IPS-NIHi7 (cell line): ENCODE measurements around the gene PDCD11.
"Not testable (repeated sequence)": the region's sequence is repeated elsewhere in the genome, so short reads cannot be mapped to it uniquely, and the experiment has no call there.

Source experiments
- DNase-seq: peaks from one replicate; pipeline ENCODE4 v3.0.0; 2012; ENCODE audit warnings: mixed read lengths; ENCODE audit errors: extremely low spot score

Gene PDCD11

GRCh38 chr10:103396067-103396788 is at the start of gene PDCD11, which contains the start of gene ATP5MK:
Gene PDCD11, plus strand, starts transcription at chr10:103396626. Its CDS starts 1,801 bp downstream, at chr10:103398427.
Gene ATP5MK, minus strand, starts transcription at chr10:103396475. Its CDS starts 4,018 bp downstream, at chr10:103392457.
- DNase-seq: peak; percentile 99

GRCh38 chr10:103350175-103350516 is 46.3 kb upstream of the PDCD11 start:
- DNase-seq: no peak

GRCh38 chr10:103350517-103351260 is 45.7 kb upstream of the PDCD11 start, which contains the start of gene PCGF6:
Gene PCGF6, minus strand, starts transcription at chr10:103351140. Its CDS starts 74 bp downstream, at chr10:103351066.
- DNase-seq: peak; percentile 99

- no peak for DNase-seq
Measured at GRCh38 chr10:103353281-103353680, 43.1 kb upstream of the PDCD11 start.

GRCh38 chr10:103354567-103354966 is 41.9 kb upstream of the PDCD11 start:
- not testable (repeated sequence) for DNase-seq

- no peak for DNase-seq
Measured at GRCh38 chr10:103355906-103356599, 40.4 kb upstream of the PDCD11 start.

- not testable (repeated sequence) for DNase-seq
Measured at GRCh38 chr10:103359493-103359892, 36.9 kb upstream of the PDCD11 start.

- not testable (repeated sequence) for DNase-seq
Measured at GRCh38 chr10:103360791-103361190, 35.6 kb upstream of the PDCD11 start.

- no peak for DNase-seq
Measured at GRCh38 chr10:103367379-103367781, 29.0 kb upstream of the PDCD11 start.

GRCh38 chr10:103367782-103368518 is 28.5 kb upstream of the PDCD11 start, which contains the start of gene TAF5:
Gene TAF5, plus strand, starts transcription at chr10:103367976. Its CDS starts 14 bp downstream, at chr10:103367990.
- peak; percentile 92 for DNase-seq

- DNase-seq: no peak
Measured at GRCh38 chr10:103373544-103373943, 22.9 kb upstream of the PDCD11 start.

GRCh38 chr10:103374263-103374662 is 22.2 kb upstream of the PDCD11 start:
- DNase-seq: no peak

GRCh38 chr10:103382769-103383168 is 13.7 kb upstream of the PDCD11 start:
- DNase-seq: no peak

GRCh38 chr10:103394180-103394579 is 2.2 kb upstream of the PDCD11 start:
- no peak for DNase-seq

- DNase-seq: no peak
Measured at GRCh38 chr10:103395754-103396066, 716 bp upstream of the PDCD11 start.

GRCh38 chr10:103396789-103397087 is 312 bp downstream of the PDCD11 start:
- no peak for DNase-seq

GRCh38 chr10:103397191-103397825 is 882 bp downstream of the PDCD11 start:
- no peak for DNase-seq

GRCh38 chr10:103413564-103413963 is 17.1 kb downstream of the PDCD11 start:
- no peak for DNase-seq

GRCh38 chr10:103415581-103415980 is 19.2 kb downstream of the PDCD11 start:
- no peak for DNase-seq

- DNase-seq: peak; percentile 43
Measured at GRCh38 chr10:103416436-103417147, 20.2 kb downstream of the PDCD11 start.

GRCh38 chr10:103417148-103417469 is 20.7 kb downstream of the PDCD11 start:
- not testable (repeated sequence) for DNase-seq
